ENCODE measurements around the gene CPE. TPM values are rescaled to one million over a fixed set of nuclear protein-coding genes. Genes with fewer than 3 reads are reported as not detected.

The CPE gene
- total RNA-seq, 1 donor from 2014 or later = not detected

GRCh38 chr4:165426331-165426730 lies 47.5 kb downstream of the CPE start:
- no peaks in the 10 kb centered on the region for H3K4me1 Mint-ChIP-seq
- ChIA-PET CTCF (interaction anchor here (0.9 kb wide), 1 partner anchor 50 kb away, joined by 3 read pairs; no protein-coding TSS in a partner anchor), POLR2A (no interaction called here)
- intact Hi-C loops (cut with micrococcal nuclease) = no loop called here
- no peaks in the 10 kb centered on the region for H3K36me3 Mint-ChIP-seq (ENCODE audit: low read depth)
- no peak overlapping the region for H3K27ac Mint-ChIP-seq
- no peak overlapping the region for H3K4me3 Mint-ChIP-seq
- no peak for TF ChIP-seq CTCF (IDR thresholded peaks at IDR 0.05)
- DNase-seq = no peak
- ATAC-seq (ENCODE audit: low read depth) = no peak
- peaks cover 6% of the 10 kb centered on the region for H3K9me3 Mint-ChIP-seq
- H3K27me3 Mint-ChIP-seq = peaks cover 12% of the 10 kb centered on the region

- peaks cover 6% of the 10 kb centered on the region for H3K9me3 Mint-ChIP-seq
- no peaks in the 10 kb centered on the region for H3K4me1 Mint-ChIP-seq
- ATAC-seq (ENCODE audit: low read depth) = no peak
- POLR2A ChIA-PET = no interaction called here
- no peak for DNase-seq
- no peaks in the 10 kb centered on the region for H3K36me3 Mint-ChIP-seq (ENCODE audit: low read depth)
- no peak overlapping the region for H3K27ac Mint-ChIP-seq
- peaks cover 12% of the 10 kb centered on the region for H3K27me3 Mint-ChIP-seq
- intact Hi-C loops (cut with micrococcal nuclease) = no loop called here
- CTCF ChIA-PET = interaction anchor here (0.9 kb wide), 1 partner anchor 51 kb away, joined by 3 read pairs; no protein-coding TSS in a partner anchor
- TF ChIP-seq CTCF (IDR thresholded peaks at IDR 0.05) = no peak
- no peak overlapping the region for H3K4me3 Mint-ChIP-seq
Measured at GRCh38 chr4:165426823-165427222, 48.0 kb downstream of the CPE start.

GRCh38 chr4:165428957-165429356 lies 50.1 kb downstream of the CPE start:
- Mint-ChIP-seq H3K36me3 (ENCODE audit: low read depth) (no peaks in the 10 kb centered on the region), H3K9me3 (peaks cover 6% of the 10 kb centered on the region), H3K4me3 (no peak overlapping the region), H3K27ac (no peak overlapping the region), H3K27me3 (peaks cover 12% of the 10 kb centered on the region), H3K4me1 (no peaks in the 10 kb centered on the region)
- ATAC-seq (ENCODE audit: low read depth) = no peak
- DNase-seq = no peak
- intact Hi-C loops (cut with micrococcal nuclease) = no loop called here
- ChIA-PET CTCF (no interaction called here), POLR2A (no interaction called here)
- TF ChIP-seq CTCF (IDR thresholded peaks at IDR 0.05) = no peak

GRCh38 chr4:165433529-165433928 lies 54.7 kb downstream of the CPE start:
- intact Hi-C loops (cut with micrococcal nuclease) = no loop called here
- DNase-seq (no peak), ATAC-seq (ENCODE audit: low read depth) (no peak)
- ChIA-PET POLR2A (no interaction called here), CTCF (interaction anchor here (1.6 kb wide), 1 partner anchor 302 kb away, joined by 4 read pairs; no protein-coding TSS in a partner anchor)
- no peaks in the 10 kb centered on the region for H3K9me3 Mint-ChIP-seq
- no peak overlapping the region for H3K4me3 Mint-ChIP-seq
- no peaks in the 10 kb centered on the region for H3K4me1 Mint-ChIP-seq
- no peak overlapping the region for H3K27ac Mint-ChIP-seq
- no peak for TF ChIP-seq CTCF (IDR thresholded peaks at IDR 0.05)
- H3K27me3 Mint-ChIP-seq = peaks cover 10% of the 10 kb centered on the region
- H3K36me3 Mint-ChIP-seq (ENCODE audit: low read depth) = no peaks in the 10 kb centered on the region

- Mint-ChIP-seq H3K4me1 (no peaks in the 10 kb centered on the region), H3K36me3 (ENCODE audit: low read depth) (no peaks in the 10 kb centered on the region), H3K27ac (no peak overlapping the region), H3K4me3 (no peak overlapping the region), H3K9me3 (no peaks in the 10 kb centered on the region), H3K27me3 (peaks cover 1% of the 10 kb centered on the region)
- intact Hi-C loops (cut with micrococcal nuclease) = no loop called here
- DNase-seq = no peak
- CTCF ChIA-PET = no interaction called here
- POLR2A ChIA-PET = no interaction called here
- TF ChIP-seq CTCF (IDR thresholded peaks at IDR 0.05) = no peak
- ATAC-seq (ENCODE audit: low read depth) = no peak
Measured at GRCh38 chr4:165437691-165438090, 58.9 kb downstream of the CPE start.
